HG02623 (cell line): Measurements from ENCODE around the gene MBTPS1.
A peak's percentile ranks its signal among the peaks of the same experiment; 100 is the strongest.

Experiments used
- ATAC-seq: cut with Tn5 transposase; IDR thresholded peaks from one replicate; pipeline ENCODE4 v1.9.1; 2021; ENCODE audit warnings: moderate library complexity; ENCODE audit not compliant: unreplicated experiment

MBTPS1 gene

GRCh38 chr16:84104231-84104630 lies 12.5 kb downstream of the MBTPS1 start:
- no peak for ATAC-seq

GRCh38 chr16:84103678-84104077 lies 13.1 kb downstream of the MBTPS1 start:
- ATAC-seq = no peak

GRCh38 chr16:84098939-84099338 lies 17.8 kb downstream of the MBTPS1 start:
- no peak for ATAC-seq

- no peak for ATAC-seq
Measured at GRCh38 chr16:84096447-84097005, 20.2 kb downstream of the MBTPS1 start.

- no peak for ATAC-seq
Measured at GRCh38 chr16:84095466-84095865, 21.3 kb downstream of the MBTPS1 start.

GRCh38 chr16:84093879-84094270 lies 22.9 kb downstream of the MBTPS1 start:
- ATAC-seq = no peak

- ATAC-seq = no peak
Measured at GRCh38 chr16:84093120-84093878, 23.4 kb downstream of the MBTPS1 start.

- no peak for ATAC-seq
Measured at GRCh38 chr16:84091460-84091859, 25.3 kb downstream of the MBTPS1 start.

GRCh38 chr16:84090211-84090610 lies 26.5 kb downstream of the MBTPS1 start:
- no peak for ATAC-seq

GRCh38 chr16:84088695-84089395 lies 27.9 kb downstream of the MBTPS1 start:
- ATAC-seq = peak; percentile 75

- no peak for ATAC-seq
Measured at GRCh38 chr16:84087466-84088151, 29.1 kb downstream of the MBTPS1 start.

GRCh38 chr16:84087001-84087400 lies 29.7 kb downstream of the MBTPS1 start:
- no peak for ATAC-seq

GRCh38 chr16:84086341-84086740 lies 30.4 kb downstream of the MBTPS1 start:
- ATAC-seq = no peak

GRCh38 chr16:84085773-84086172 lies 31.0 kb downstream of the MBTPS1 start:
- no peak for ATAC-seq

- no peak for ATAC-seq
Measured at GRCh38 chr16:84085271-84085667, 31.5 kb downstream of the MBTPS1 start.

- ATAC-seq = no peak
Measured at GRCh38 chr16:84084570-84085270, 32.0 kb downstream of the MBTPS1 start.

GRCh38 chr16:84082835-84083569 lies 33.7 kb downstream of the MBTPS1 start:
- ATAC-seq = no peak

- ATAC-seq = no peak
Measured at GRCh38 chr16:84082110-84082509, 34.6 kb downstream of the MBTPS1 start.

- no peak for ATAC-seq
Measured at GRCh38 chr16:84081446-84081989, 35.2 kb downstream of the MBTPS1 start.

GRCh38 chr16:84080813-84081212 lies 35.9 kb downstream of the MBTPS1 start:
- no peak for ATAC-seq
